KMS-11 (cell line): ENCODE measurements around the gene AAGAB.

Experiments
- H2AFZ ChIP-seq: fragments of 200-600 bp; sonication (generic); 2 replicates; pipeline ENCODE4 v1.6.1; 2016; ENCODE audit warnings: antibody characterized with exemption, mixed run types, low read depth
- H3K27ac ChIP-seq: fragments of 200-600 bp; sonication (generic); 2 replicates; pipeline ENCODE4 v1.6.1; 2016; ENCODE audit warnings: mild to moderate bottlenecking, mixed run types
- H3K27me3 ChIP-seq: fragments of 200-600 bp; sonication (generic); 2 replicates; pipeline ENCODE4 v1.6.1; 2017; ENCODE audit warnings: mild to moderate bottlenecking, low read depth, mixed run types, moderate library complexity; ENCODE audit not compliant: insufficient read depth
- H3K36me3 ChIP-seq: fragments of 200-600 bp; sonication (generic); 2 replicates; pipeline ENCODE4 v1.6.1; 2017; ENCODE audit warnings: mild to moderate bottlenecking, mixed run types; ENCODE audit not compliant: insufficient read depth
- H3K4me1 ChIP-seq: fragments of 200-600 bp; sonication (generic); 2 replicates; pipeline ENCODE4 v1.6.1; 2016; ENCODE audit warnings: mild to moderate bottlenecking, low read depth, mixed run types; ENCODE audit not compliant: poor library complexity, severe bottlenecking
- H3K4me2 ChIP-seq: fragments of 200-600 bp; sonication (generic); 2 replicates; pipeline ENCODE4 v1.7.0; 2016; ENCODE audit warnings: mild to moderate bottlenecking, mixed run types
- H3K4me3 ChIP-seq: fragments of 200-600 bp; sonication (generic); IDR thresholded peaks from 2 replicates; pipeline ENCODE4 v1.6.1; 2017; ENCODE audit warnings: low read depth, low read length, mixed read lengths; ENCODE audit not compliant: insufficient read depth
- H3K79me2 ChIP-seq: fragments of 200-600 bp; sonication (generic); 2 replicates; pipeline ENCODE4 v1.6.1; 2016; ENCODE audit warnings: low read depth, mixed run types; ENCODE audit not compliant: insufficient read depth
- H3K9ac ChIP-seq: fragments of 200-600 bp; sonication (generic); 2 replicates; pipeline ENCODE4 v1.6.1; 2016; ENCODE audit warnings: mild to moderate bottlenecking, mixed run types
- H4K20me1 ChIP-seq: fragments of 200-600 bp; sonication (generic); 2 replicates; pipeline ENCODE4 v1.6.1; 2016; ENCODE audit warnings: mild to moderate bottlenecking, mixed run types; ENCODE audit not compliant: insufficient read depth
- CTCF ChIP-seq: fragments of 200-600 bp; sonication (generic); conservative IDR thresholded peaks from 2 replicates; pipeline ENCODE4 v1.6.1; 2017; ENCODE audit warnings: low read depth, mild to moderate bottlenecking, antibody characterized with exemption, low read length, moderate library complexity, mixed read lengths

Gene AAGAB

DNA sequence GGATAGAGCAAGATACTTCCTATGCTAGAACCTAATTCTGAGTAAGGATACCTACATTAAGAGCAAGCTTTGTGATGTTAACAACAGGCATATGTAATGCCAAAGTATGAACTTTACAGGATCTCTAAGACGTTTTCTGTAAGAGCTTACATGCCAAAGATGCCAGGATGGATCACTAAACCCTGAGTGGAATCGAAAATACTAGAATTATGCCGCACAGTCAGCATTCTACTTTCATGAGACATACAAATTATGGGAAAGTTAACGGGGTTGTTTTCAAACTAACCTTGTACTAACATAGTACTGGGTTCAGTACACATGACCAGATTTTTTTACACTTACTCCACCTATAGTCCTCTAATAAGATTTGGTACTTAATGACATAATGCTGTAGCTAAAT is 55.1 kb downstream of the AAGAB start:
- Histone ChIP-seq H3K79me2 (no peaks in the 10 kb centered on the region), H3K4me2 (no peak overlapping the region), H3K9ac (no peak overlapping the region), H3K36me3 (no peaks in the 10 kb centered on the region), H3K27ac (no peak overlapping the region), H3K27me3 (no peaks in the 10 kb centered on the region), H2AFZ (no peak overlapping the region), H4K20me1 (no peaks in the 10 kb centered on the region), H3K4me3 (no peak overlapping the region), H3K4me1 (peaks cover 14% of the 10 kb centered on the region)
- no peak for TF ChIP-seq CTCF

DNA sequence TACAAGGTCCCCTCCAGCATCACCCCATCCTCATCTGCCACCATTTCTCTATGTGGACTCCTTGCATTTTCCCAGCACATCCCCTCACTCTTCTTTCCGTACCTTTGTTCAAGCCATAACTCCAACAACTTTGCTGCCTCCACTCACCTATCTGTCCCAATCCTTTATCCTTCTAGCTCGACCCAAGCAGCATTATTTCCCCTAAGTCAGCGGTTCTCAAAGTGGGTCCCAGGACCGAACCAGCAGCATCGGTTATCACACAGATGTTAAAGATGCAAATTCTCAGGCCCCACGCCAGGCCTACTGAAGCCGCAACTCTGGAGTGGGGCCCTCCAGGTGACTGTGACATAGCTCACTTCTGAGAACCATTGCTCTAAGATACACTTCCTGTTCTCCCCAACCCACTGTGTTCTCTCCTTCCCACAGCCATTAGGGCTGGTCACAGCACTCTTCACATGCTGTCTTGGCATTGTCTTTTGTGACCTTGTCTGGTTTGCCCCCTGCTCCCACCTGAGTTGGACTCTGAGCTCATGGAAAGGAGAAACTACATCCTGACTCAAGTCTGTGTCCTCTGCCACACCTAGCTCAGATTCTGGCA is 56.2 kb downstream of the AAGAB start:
- Histone ChIP-seq H3K79me2 (no peaks in the 10 kb centered on the region), H2AFZ (no peak overlapping the region), H3K4me1 (peaks cover 14% of the 10 kb centered on the region), H3K36me3 (no peaks in the 10 kb centered on the region), H3K27me3 (no peaks in the 10 kb centered on the region), H3K4me3 (no peak overlapping the region), H3K9ac (no peak overlapping the region), H3K4me2 (no peak overlapping the region), H4K20me1 (no peaks in the 10 kb centered on the region), H3K27ac (no peak overlapping the region)
- TF ChIP-seq CTCF, result no peak

GRCh38 chr15:67197364-67197695 is 57.1 kb downstream of the AAGAB start:
- Histone ChIP-seq H3K4me2 (no peak overlapping the region), H3K4me3 (no peak overlapping the region), H4K20me1 (no peaks in the 10 kb centered on the region), H3K9ac (no peak overlapping the region), H2AFZ (no peak overlapping the region), H3K79me2 (no peaks in the 10 kb centered on the region), H3K27ac (no peak overlapping the region), H3K4me1 (peaks cover 14% of the 10 kb centered on the region), H3K36me3 (no peaks in the 10 kb centered on the region), H3K27me3 (no peaks in the 10 kb centered on the region)
- TF ChIP-seq CTCF, result no peak

GRCh38 chr15:67196672-67197363 is 57.6 kb downstream of the AAGAB start:
- Histone ChIP-seq H3K79me2 (no peaks in the 10 kb centered on the region), H3K9ac (no peak overlapping the region), H3K4me2 (no peak overlapping the region), H3K36me3 (no peaks in the 10 kb centered on the region), H3K4me3 (no peak overlapping the region), H3K27ac (no peak overlapping the region), H3K27me3 (no peaks in the 10 kb centered on the region), H2AFZ (no peak overlapping the region), H4K20me1 (no peaks in the 10 kb centered on the region), H3K4me1 (peaks cover 12% of the 10 kb centered on the region)
- no peak for TF ChIP-seq CTCF
